CD4-positive, alpha-beta T cell treated with Interleukin-2 at 100 ng/mL for 4 hours (primary cell): ENCODE results near the gene UQCRFS1.

Experiments
- DNase-seq: peaks from one replicate; pipeline ENCODE4 v3.0.0-alpha.2; 2020; ENCODE audit warnings: low spot score

UQCRFS1 gene

GRCh38 chr19:29155683-29156082 is 57.3 kb downstream of the UQCRFS1 start:
- no peak for DNase-seq
